Right ventricle myocardium inferior (tissue), 1 donor: ENCODE results near the gene PCDH15. TPM values are rescaled to one million over a fixed set of nuclear protein-coding genes. Genes with fewer than 3 reads are reported as not detected.

ENCODE experiments used
- ATAC-seq: fragments of 200-7000 bp; cut with Tn5 transposase; one replicate; pipeline ENCODE4 v1.9.1; 2020; ENCODE audit warnings: mild to moderate bottlenecking, moderate library complexity
- DNase-seq: peaks from one replicate; pipeline ENCODE4 v3.0.0; 2021; ENCODE audit errors: missing footprints
- intact Hi-C: fragments of 100-400 bp; cut with DNase I; formaldehyde crosslinking; loops from one replicate; pipeline ENCODE4 v1.11.0; 2022
- total RNA-seq: library from RNA; stranded (reverse); fragmentation: NEBNext Ultra II Directional; extraction: Animal tissue kit (Norgen Biotek cat#: 25700); gene quantifications from one replicate; pipeline ENCODE4 v1.2.1, GENCODE V29; 2021
- donor health status: DM: no; HTN: yes; CAD: no; lungs with severe emphysema.

PCDH15 gene
- total RNA-seq, 1 donor from 2014 or later, result 0.41 TPM

- ATAC-seq (no peak), DNase-seq (no peak)
- intact Hi-C loops, result no loop called here
Observed at GRCh38 chr10:54722075-54722474, 79.0 kb downstream of the PCDH15 start.

- intact Hi-C loops, result no loop called here
- ATAC-seq, result no peak
- no peak for DNase-seq
Observed at GRCh38 chr10:54710918-54711317, 90.1 kb downstream of the PCDH15 start.

GRCh38 chr10:54708591-54708990 lies 92.4 kb downstream of the PCDH15 start:
- intact Hi-C loops, result no loop called here
- ATAC-seq (no peak), DNase-seq (peak; percentile 27)

- intact Hi-C loops, result no loop called here
- DNase-seq (no peak), ATAC-seq (no peak)
Observed at GRCh38 chr10:54708021-54708420, 93.0 kb downstream of the PCDH15 start.

GRCh38 chr10:54702583-54703485 lies 98.2 kb downstream of the PCDH15 start:
- DNase-seq (no peak), ATAC-seq (no peak)
- intact Hi-C loops, result no loop called here

- no peak for DNase-seq
- ATAC-seq, result no peak
- intact Hi-C loops, result no loop called here
Observed at GRCh38 chr10:54691331-54691730, 109.7 kb downstream of the PCDH15 start.

GRCh38 chr10:54682554-54682953 lies 118.5 kb downstream of the PCDH15 start:
- intact Hi-C loops, result no loop called here
- ATAC-seq (no peak), DNase-seq (no peak)

- intact Hi-C loops, result no loop called here
- ATAC-seq (no peak), DNase-seq (no peak)
Observed at GRCh38 chr10:54681136-54681535, 119.9 kb downstream of the PCDH15 start.

GRCh38 chr10:54667136-54667535 lies 133.9 kb downstream of the PCDH15 start:
- intact Hi-C loops, result no loop called here
- DNase-seq, result no peak

GRCh38 chr10:54666192-54666591 lies 134.8 kb downstream of the PCDH15 start:
- intact Hi-C loops, result no loop called here
- DNase-seq (no peak), ATAC-seq (no peak)

More at GRCh38 chr10:54667136-54667535, 133.9 kb downstream of the PCDH15 start:
- no peak for ATAC-seq

- DNase-seq (no peak), ATAC-seq (no peak)
- intact Hi-C loops, result no loop called here
Observed at GRCh38 chr10:54665095-54665494, 135.9 kb downstream of the PCDH15 start.

- intact Hi-C loops, result no loop called here
- DNase-seq (no peak), ATAC-seq (no peak)
Observed at GRCh38 chr10:54660397-54660796, 140.6 kb downstream of the PCDH15 start.

- ATAC-seq (no peak), DNase-seq (peak; percentile 6)
- intact Hi-C loops, result no loop called here
Observed at GRCh38 chr10:54656643-54657042, 144.4 kb downstream of the PCDH15 start.

GRCh38 chr10:54653518-54653917 lies 147.5 kb downstream of the PCDH15 start:
- no peak for ATAC-seq
- intact Hi-C loops, result no loop called here
- DNase-seq, result no peak

GRCh38 chr10:54650547-54650946 lies 150.5 kb downstream of the PCDH15 start:
- DNase-seq (no peak), ATAC-seq (no peak)
- intact Hi-C loops, result no loop called here

GRCh38 chr10:54622017-54622416 lies 179.0 kb downstream of the PCDH15 start:
- intact Hi-C loops, result no loop called here
- ATAC-seq (no peak), DNase-seq (no peak)

GRCh38 chr10:54620352-54620751 lies 180.7 kb downstream of the PCDH15 start:
- intact Hi-C loops, result no loop called here
- ATAC-seq, result no peak
- DNase-seq, result no peak

- no peak for DNase-seq
- intact Hi-C loops, result no loop called here
- peak; percentile 50 for ATAC-seq
Observed at GRCh38 chr10:54614072-54614471, 187.0 kb downstream of the PCDH15 start.

- DNase-seq (no peak), ATAC-seq (no peak)
- intact Hi-C loops, result no loop called here
Observed at GRCh38 chr10:54613162-54613561, 187.9 kb downstream of the PCDH15 start.

- intact Hi-C loops, result no loop called here
- ATAC-seq (no peak), DNase-seq (no peak)
Observed at GRCh38 chr10:54609423-54609822, 191.6 kb downstream of the PCDH15 start.

- no peak for ATAC-seq
- intact Hi-C loops, result no loop called here
- no peak for DNase-seq
Observed at GRCh38 chr10:54607983-54608382, 193.0 kb downstream of the PCDH15 start.
